Small intestine (tissue), 7 donors: ENCODE data around the gene COL23A1. TPM values are rescaled to one million over a fixed set of nuclear protein-coding genes. Genes with fewer than 3 reads are reported as not detected.

Source experiments
- DNase-seq, 2 donors: peaks; one replicate each; pipeline versions ENCODE4 v3.0.0 to v3.0.0-alpha.2; 2013
- FAIRE-seq: peaks from 2 replicates; lab custom pipeline; 2012; peaks lifted over from hg19 to GRCh38; lab: Jason Lieb, UNC
- H3K27ac ChIP-seq, 3 donors: one replicate each; pipeline ENCODE4 v1.5.1; 2013; ENCODE audit warnings: low read length in 2 of 3, mild to moderate bottlenecking in 2 of 3, control low read depth in 1 of 3, inconsistent platforms in 1 of 3, low read depth in 1 of 3, moderate library complexity in 1 of 3
- H3K27me3 ChIP-seq, 3 donors: one replicate each; pipeline ENCODE4 v1.6.1; 2013; ENCODE audit warnings: low read length in 3 of 3, inconsistent platforms in 1 of 3; ENCODE audit not compliant: control insufficient read depth in 3 of 3, insufficient read depth in 3 of 3
- H3K36me3 ChIP-seq, 3 donors: one replicate each; pipeline ENCODE4 v1.6.1; 2013; ENCODE audit warnings: low read length in 3 of 3, inconsistent platforms in 1 of 3, low read depth in 1 of 3, mild to moderate bottlenecking in 1 of 3, moderate library complexity in 1 of 3; ENCODE audit not compliant: control insufficient read depth in 3 of 3, insufficient read depth in 2 of 3
- H3K4me1 ChIP-seq, 3 donors: one replicate each; pipeline ENCODE4 v1.6.1; 2013; ENCODE audit warnings: low read length in 2 of 3, inconsistent platforms in 1 of 3, low read depth in 1 of 3, mild to moderate bottlenecking in 1 of 3, moderate library complexity in 1 of 3; ENCODE audit not compliant: control insufficient read depth in 3 of 3, insufficient read depth in 2 of 3
- H3K4me3 ChIP-seq, 3 donors: one replicate each; pipeline ENCODE4 v1.5.1; 2013; ENCODE audit warnings: low read length in 3 of 3, control low read depth in 1 of 3, inconsistent platforms in 1 of 3, low read depth in 1 of 3, mild to moderate bottlenecking in 1 of 3, moderate library complexity in 1 of 3
- H3K9me3 ChIP-seq, 2 donors: one replicate each; pipeline ENCODE4 v1.6.1; 2013; ENCODE audit warnings: low read depth in 1 of 2, low read length in 1 of 2; ENCODE audit not compliant: control insufficient read depth in 2 of 2, insufficient read depth in 1 of 2
- WGBS, 3 donors: extraction: QIAGEN DNeasy Blood & Tissue Kit; methylation state at CpG; one replicate each; pipeline ENCODE4 v1.1.7; 2013; 5-methylcytosine and 5-hydroxymethylcytosine counted together
- polyA plus RNA-seq, 4 donors: library from polyadenylated mRNA; stranded (reverse) in 3 of 4; unstranded in 1 of 4; fragments of 200-250 nt in 3 of 4; fragments of 120-200 nt in 1 of 4; gene quantifications; one replicate each; pipeline versions ENCODE4 v1.2.1 to v1.2.3, GENCODE V29; 2013
- donor health status: healthy with polysubstance abuse.
- donor health status: control.
- donor health status: control.
- donor health status: Bipolar disorder and iron deficiency.
- donor health status: healthy.

The COL23A1 gene
- polyA plus RNA-seq, 4 donors = 1.4 to 3.2 (median 1.6) TPM; not detected in 1

- FAIRE-seq (no peak), DNase-seq (no peak)
- Histone ChIP-seq H3K4me3 (no peak overlapping the region), H3K27me3 (no peaks in the 10 kb centered on the region), H3K27ac (no peak overlapping the region), H3K36me3 (no peaks in the 10 kb centered on the region), H3K9me3 (no peaks in the 10 kb centered on the region), H3K4me1 (no peaks in the 10 kb centered on the region)
- WGBS, 3 donors = 84 to 85% (median 84%) methylated on average over 31 of the region's 31 CpGs
These were observed 52.5 kb downstream of the COL23A1 start for GRCh38 chr5:178537467-178538371.

DNA sequence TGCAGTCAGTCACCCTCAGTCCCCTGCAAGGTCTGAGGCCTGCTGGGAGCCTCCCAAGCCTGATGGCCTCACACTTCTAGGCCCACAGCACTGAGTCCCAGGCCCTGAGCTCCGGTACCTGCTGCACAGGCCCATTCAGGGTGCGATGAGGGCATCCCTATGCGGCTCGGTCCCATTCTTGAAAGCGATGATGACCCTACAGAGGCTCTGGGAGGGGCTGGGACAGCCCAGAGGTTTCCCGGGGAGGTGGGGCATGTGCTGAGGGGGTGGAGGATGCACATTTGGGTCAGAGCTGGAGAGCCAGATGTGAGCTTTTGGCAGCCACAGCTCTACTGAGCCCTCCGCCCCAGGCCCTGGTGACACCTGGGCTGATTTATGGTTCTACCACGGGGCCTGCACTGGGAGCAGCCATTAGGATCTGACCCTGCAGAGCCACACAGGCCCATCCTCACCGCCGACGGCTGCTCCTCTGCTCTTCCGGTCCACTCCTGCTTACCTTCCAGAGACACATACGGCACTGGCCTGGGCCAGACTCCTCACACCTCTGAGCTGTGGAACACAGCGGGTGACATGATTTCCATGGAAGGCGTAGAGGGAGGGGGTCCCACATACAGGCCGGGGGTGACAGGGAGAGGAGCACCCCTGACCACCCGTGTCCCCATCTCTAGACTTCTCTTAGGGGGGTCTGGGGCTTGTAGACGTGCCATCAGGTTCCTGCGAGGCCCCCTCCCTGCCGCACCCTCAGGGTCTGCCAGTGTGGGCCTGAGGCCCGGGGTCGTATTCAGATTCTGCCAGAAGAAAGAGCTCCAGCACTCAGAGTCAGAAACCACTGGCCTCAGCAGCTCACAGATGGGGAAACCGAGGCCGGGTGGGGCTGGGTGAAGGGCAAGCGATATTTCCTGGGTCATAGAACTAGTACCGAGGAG lies 53.4 kb downstream of the COL23A1 start:
- Histone ChIP-seq H3K27me3 (no peaks in the 10 kb centered on the region), H3K36me3 (no peaks in the 10 kb centered on the region), H3K9me3 (no peaks in the 10 kb centered on the region), H3K4me3 (no peak overlapping the region), H3K27ac (no peak overlapping the region), H3K4me1 (no peaks in the 10 kb centered on the region)
- no peak for FAIRE-seq
- DNase-seq = no peak
- 79 to 90% (median 80%) methylated on average over 26 of the region's 26 CpGs for WGBS, 3 donors

GRCh38 chr5:178535299-178536175 lies 54.7 kb downstream of the COL23A1 start:
- Histone ChIP-seq H3K4me1 (no peaks in the 10 kb centered on the region), H3K27me3 (no peaks in the 10 kb centered on the region), H3K9me3 (no peaks in the 10 kb centered on the region), H3K4me3 (no peak overlapping the region), H3K36me3 (no peaks in the 10 kb centered on the region), H3K27ac (no peak overlapping the region)
- DNase-seq (no peak), FAIRE-seq (no peak)
- 72 to 80% (median 75%) methylated on average over 20 of the region's 20 CpGs for WGBS, 3 donors

DNA sequence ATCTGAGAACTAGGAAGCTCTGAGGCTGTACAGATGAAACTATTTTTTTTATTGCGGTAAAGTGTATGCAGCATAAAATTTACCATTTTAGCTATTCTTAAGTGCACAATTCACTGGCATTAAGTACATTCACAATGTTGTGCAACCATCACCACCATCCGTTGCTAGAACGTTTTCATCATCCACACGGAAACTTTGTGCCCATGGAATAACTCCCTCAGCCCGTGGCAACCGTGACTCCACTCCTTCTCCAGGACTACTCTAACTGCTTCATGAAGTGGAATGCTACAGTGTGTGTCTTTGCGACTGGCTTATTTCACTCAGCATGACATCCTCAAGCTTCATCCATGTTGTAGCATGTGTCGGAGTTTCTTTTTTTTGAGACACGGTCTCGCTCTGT lies 57.1 kb downstream of the COL23A1 start:
- 86 to 93% (median 92%) methylated on average over 10 of the region's 10 CpGs for WGBS, 3 donors
- DNase-seq (no peak), FAIRE-seq (no peak)
- H3K27ac ChIP-seq = no peak overlapping the region
- no peaks in the 10 kb centered on the region for H3K4me1 ChIP-seq
- H3K36me3 ChIP-seq = no peaks in the 10 kb centered on the region
- H3K9me3 ChIP-seq = no peaks in the 10 kb centered on the region
- H3K4me3 ChIP-seq = no peak overlapping the region
- no peaks in the 10 kb centered on the region for H3K27me3 ChIP-seq

GRCh38 chr5:178532666-178533065 lies 57.5 kb downstream of the COL23A1 start:
- Histone ChIP-seq H3K9me3 (no peaks in the 10 kb centered on the region), H3K4me1 (no peaks in the 10 kb centered on the region), H3K4me3 (no peak overlapping the region), H3K27me3 (no peaks in the 10 kb centered on the region), H3K27ac (no peak overlapping the region), H3K36me3 (no peaks in the 10 kb centered on the region)
- FAIRE-seq (no peak), DNase-seq (no peak)
- WGBS, 3 donors = 52 to 61% (median 55%) methylated on average over 7 of the region's 7 CpGs

- FAIRE-seq (no peak), DNase-seq (no peak)
- H3K4me1 ChIP-seq = no peaks in the 10 kb centered on the region
- H3K27me3 ChIP-seq = no peaks in the 10 kb centered on the region
- H3K9me3 ChIP-seq = no peaks in the 10 kb centered on the region
- 79 to 82% (median 80%) methylated on average over 5 of the region's 5 CpGs for WGBS, 3 donors
- no peak overlapping the region for H3K27ac ChIP-seq
- no peak overlapping the region for H3K4me3 ChIP-seq
- H3K36me3 ChIP-seq = no peaks in the 10 kb centered on the region
These were observed 58.0 kb downstream of the COL23A1 start for GRCh38 chr5:178532236-178532635.

DNA sequence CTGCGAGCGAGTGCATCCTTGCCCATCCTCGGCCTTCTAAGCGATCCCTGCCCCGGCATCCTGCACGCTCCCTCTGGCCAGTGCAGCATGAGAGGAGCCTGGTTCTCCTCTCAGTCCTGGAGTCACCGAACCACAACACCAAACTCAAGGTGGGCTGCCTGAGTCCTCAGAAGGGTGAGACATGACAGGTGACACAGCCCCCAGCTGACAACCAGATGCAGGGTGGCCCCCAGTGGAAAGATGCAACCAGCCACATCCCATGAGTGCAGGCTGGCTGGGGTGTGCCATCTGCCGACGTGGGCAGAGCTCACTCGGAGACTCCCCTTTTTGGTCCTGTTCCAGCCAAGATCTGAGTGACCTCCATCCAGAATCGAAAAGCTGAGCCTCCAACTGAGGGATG lies 58.4 kb downstream of the COL23A1 start:
- Histone ChIP-seq H3K9me3 (no peaks in the 10 kb centered on the region), H3K4me3 (no peak overlapping the region), H3K27me3 (no peaks in the 10 kb centered on the region), H3K27ac (no peak overlapping the region), H3K36me3 (no peaks in the 10 kb centered on the region), H3K4me1 (no peaks in the 10 kb centered on the region)
- 83 to 89% (median 83%) methylated on average over 11 of the region's 11 CpGs for WGBS, 3 donors
- FAIRE-seq (no peak), DNase-seq (no peak)

- Histone ChIP-seq H3K36me3 (no peaks in the 10 kb centered on the region), H3K4me3 (no peak overlapping the region), H3K9me3 (no peaks in the 10 kb centered on the region), H3K27me3 (no peaks in the 10 kb centered on the region), H3K27ac (no peak overlapping the region), H3K4me1 (no peaks in the 10 kb centered on the region)
- DNase-seq (no peak), FAIRE-seq (no peak)
- WGBS, 3 donors = 74 to 83% (median 75%) methylated on average over 7 of the region's 7 CpGs
These were observed 59.7 kb downstream of the COL23A1 start for GRCh38 chr5:178530526-178530925.
